HL-60/S4 (cell line): ENCODE measurements around the gene BIRC6.
"Not testable (repeated sequence)": the region's sequence is repeated elsewhere in the genome, so short reads cannot be mapped to it uniquely, and the experiment has no call there.

Experiments used
- in situ Hi-C: fragments of 300-500 bp; cut with MboI; formaldehyde crosslinking; loops from 2 replicates; pipeline ENCODE4 v1.14.3; 2022; ENCODE audit warnings: low sequenced_read_pairs

The BIRC6 gene

DNA sequence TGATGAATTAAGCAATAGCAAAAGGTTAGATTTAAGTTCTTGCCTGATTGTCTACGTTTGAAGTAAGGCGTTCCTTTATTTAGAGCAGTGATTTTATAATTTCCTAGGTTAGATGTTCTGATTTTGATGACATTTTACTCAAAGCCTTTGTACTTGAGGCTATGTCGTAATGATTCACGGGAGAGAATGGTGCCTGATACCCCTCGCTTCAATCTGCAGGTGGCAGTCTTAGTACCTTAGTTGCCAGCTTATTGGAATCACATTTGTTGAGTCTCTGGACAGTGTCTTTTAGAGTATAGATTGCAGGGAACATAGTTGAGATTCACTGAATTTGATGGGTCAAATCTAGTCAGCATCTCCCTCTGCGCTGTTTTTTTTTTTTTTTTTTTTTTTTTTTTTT, 89.5 kb downstream of the BIRC6 start:
- in situ Hi-C loops, result no loop called here

DNA sequence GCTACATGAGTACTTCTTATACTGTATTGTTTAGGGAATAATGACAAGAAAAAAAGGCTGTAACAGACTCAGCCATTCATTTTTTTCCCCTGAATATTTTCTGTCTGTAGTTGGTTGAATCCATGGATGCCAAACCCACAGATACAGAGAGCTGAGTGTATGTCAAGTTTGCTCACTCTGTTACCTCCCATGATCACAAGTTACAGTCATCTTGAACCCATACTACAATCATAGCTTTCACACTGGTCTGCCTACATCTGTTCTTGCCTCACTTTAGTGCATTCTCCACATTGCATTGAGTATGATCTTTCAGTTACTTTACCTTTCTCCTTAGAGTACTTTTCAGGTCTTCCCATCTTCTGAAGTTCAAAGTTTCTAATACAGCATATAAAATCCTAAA, 94.0 kb downstream of the BIRC6 start:
- in situ Hi-C loops, result no loop called here

DNA sequence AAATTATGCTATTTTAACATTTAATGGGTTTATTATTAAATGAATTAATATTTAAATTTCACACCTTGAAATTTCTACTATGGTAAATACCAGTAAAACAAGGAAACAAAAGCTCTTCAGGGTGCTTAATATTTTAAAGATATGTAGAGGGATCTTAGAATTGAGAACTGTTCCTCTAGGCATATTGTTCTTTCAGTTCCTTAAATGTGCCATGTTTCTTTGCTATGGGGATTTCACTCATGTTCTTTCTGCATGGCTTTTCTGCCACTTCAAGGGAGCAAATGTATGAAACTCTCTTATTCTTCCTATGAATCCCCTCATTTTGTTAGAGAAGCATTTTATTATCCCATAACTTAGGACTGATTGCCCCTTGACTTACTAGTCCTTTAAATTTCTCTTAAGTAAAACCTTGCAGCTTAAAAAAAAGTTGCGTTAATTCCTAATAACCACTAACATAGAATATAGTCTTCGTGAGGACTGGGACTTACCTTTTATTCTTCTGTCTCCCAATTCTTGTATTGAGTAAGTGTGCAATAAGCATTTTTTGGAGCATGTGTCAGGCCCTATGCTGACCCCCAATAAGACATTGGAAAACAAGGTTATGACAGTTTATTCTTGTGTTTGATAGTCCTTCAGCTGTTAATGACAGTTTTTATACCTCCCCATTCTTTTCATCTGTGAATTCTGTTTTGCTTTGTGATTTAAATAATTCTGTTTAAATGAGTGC, 95.7 kb downstream of the BIRC6 start:
- in situ Hi-C loops, result no loop called here

DNA sequence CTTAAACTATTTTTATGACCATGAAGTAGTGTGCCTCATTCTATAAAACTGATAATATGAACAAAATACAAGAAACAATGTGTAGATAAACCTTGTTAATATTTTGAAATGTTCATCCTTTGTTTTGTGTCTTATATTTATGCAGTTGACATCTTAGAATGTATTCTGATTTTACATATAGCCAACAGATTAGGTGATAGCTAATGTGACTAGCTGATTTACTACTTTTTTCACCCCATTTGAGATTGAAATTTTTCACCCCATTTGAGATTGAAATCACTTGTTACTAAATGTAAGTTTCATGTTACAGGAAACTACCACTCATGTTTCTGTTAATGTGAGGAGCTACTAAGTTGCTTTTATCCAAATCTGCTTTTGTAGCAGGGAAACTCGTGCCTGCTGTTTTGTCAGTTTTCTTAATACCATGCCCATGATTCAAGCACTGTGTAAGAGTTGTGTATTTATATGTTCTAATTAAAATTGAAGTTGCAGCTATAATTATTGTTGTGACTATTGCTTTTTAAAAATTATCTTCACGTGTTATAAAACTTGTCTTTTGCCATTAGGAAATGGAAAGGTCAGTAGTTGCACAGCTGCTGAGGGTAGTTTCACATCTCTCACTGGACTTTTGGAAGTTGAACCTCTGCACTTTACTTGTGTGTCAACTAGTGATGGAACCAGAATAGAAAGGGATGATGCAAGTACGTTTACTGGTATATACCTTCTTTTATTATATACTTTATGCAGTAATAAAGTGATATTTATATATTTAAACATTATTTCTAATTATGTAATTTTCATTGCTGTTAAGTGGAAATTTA, 96.6 kb downstream of the BIRC6 start:
- in situ Hi-C loops, result no loop called here

DNA sequence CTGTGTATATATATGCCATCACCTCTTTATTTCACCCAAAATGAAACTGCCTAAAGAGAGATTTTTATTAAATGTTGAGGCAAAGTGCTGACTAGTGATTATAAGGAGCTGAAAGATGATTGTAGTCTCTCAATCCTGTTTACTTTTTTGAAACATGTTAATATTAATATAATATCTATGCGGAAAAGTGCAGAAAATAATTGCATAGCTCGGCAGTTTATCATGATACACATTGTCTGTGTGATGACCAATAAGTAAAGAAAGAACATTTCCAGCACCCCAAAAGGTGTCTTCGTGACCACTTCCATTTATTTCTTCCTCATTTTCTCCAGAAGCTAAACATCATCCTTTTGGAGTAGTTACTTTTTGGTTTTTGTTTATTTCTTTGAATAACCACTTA, 99.0 kb downstream of the BIRC6 start:
- in situ Hi-C loops, result no loop called here

DNA sequence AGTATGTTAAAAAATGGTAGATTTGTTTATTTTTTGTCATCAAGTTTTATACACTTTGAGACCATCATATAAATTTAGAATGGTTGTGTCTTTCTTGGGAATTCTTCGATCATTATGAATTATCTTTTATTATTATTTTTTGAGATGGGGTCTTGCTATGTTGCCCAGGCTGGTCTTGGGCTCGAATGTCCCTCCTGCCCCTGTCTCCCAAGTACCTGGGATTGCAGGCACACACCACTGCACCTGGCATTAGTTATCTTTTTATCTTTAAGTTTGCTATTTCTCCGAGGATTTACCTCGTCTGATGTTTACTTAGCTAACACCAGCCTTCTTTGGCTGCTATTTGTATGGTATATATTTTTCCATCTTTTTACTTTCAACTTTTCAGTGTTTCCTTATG, 100.0 kb downstream of the BIRC6 start:
- in situ Hi-C loops, result no loop called here

DNA sequence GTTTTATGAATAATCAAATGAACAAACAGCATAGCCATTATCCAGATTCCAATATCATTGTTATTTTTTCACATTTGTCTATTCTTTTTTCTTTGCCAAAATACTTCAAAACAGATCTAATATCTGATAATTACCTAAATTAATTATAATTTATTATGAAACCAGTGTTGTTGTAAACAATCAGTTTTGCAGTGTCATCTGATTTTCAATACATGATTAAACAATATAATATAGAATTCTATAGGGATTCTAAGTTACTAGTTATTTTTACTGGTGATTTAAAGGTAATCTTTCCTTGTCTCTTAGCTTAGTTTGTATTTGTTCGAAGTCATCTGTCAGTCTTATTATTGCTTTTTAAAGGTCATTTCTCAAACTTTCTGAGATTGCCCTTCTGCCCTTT, 101.0 kb downstream of the BIRC6 start:
- in situ Hi-C loops, result no loop called here

DNA sequence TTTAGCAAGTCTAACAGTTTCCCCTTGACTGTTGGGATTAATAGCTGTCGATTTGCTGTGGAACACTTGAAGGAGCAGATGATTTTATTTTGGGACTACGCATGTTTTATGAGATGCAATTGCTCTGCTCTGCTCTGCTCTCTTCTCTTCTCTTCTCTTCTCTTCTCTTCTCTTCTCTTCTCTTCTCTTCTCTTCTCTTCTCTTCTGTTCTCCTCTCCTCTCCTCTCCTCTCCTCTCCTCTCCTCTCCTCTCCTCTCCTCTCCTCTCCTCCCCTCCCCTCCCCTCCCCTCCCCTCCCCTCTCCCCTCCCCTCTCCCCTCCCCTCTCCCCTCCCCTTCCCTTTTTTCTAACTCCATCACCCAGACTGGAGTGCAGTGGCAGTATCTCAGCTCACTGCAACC, 104.0 kb downstream of the BIRC6 start:
- in situ Hi-C loops, result not testable (repeated sequence)

DNA sequence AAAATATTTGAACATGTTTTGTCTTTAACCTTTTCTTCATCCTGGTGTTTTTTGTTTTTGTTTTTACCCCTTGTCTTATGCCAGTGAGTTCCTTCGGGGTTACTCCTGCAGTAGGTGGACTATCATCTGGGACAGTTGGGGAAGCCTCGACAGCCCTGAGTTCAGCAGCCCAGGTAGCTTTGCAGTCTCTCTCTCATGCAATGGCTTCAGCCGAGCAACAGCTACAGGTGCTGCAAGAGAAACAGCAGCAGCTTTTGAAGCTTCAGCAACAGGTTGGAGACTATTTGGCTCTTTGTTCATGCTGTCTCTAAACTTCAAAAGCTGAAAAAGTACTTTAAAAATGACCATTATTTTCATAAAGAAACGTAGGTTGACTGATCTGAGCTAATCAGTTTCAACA, 106.3 kb downstream of the BIRC6 start:
- in situ Hi-C loops, result no loop called here

DNA sequence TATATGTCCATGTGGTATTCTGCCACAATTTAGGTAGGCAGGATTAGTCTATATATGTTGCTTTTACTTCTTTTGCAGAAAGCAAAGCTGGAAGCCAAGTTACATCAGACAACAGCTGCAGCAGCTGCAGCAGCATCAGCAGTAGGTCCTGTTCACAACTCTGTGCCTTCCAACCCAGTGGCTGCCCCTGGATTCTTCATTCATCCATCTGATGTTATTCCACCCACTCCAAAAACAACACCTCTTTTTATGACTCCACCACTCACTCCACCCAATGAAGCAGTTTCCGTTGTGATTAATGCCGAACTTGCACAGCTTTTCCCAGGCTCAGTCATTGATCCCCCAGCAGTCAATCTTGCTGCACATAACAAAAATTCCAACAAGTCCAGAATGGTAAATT, 107.6 kb downstream of the BIRC6 start:
- in situ Hi-C loops, result no loop called here

DNA sequence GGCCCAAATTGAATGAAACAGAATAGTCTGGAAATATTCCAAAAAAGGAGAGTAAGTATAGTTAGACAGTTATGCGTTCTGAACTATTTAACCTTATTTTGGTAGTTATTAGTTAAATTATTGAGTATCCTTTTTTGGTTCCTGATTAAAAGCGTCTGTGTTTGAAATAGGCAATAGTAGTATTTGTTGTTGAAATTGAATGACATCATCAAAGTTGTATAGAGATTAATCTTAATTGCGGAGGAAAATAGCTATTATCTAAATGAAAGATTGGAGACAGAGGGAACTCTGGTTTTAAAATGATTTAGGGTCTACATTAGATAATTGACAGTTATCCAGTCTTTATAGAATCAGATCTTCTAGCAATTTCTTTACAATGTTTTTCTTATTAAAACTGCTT, 115.8 kb downstream of the BIRC6 start:
- in situ Hi-C loops, result no loop called here

DNA sequence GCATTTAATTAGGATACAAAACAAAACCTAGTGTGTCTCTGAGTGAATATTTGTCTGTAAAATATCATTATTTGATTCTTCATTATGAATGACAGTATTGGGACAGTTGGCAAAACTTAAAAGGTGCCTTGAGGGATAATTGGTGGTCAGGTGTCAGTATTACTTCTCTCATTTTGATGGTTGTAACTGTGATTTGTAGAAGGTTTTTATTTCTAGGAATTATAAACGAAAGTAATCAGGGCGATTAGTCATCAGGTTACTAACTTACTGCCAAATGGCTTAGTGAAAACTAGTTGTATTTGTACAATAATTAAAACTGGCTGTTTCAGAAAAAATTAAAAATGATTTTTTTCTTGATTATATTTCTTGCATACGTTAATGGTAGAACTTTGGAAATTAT, 117.6 kb downstream of the BIRC6 start:
- in situ Hi-C loops, result no loop called here

DNA sequence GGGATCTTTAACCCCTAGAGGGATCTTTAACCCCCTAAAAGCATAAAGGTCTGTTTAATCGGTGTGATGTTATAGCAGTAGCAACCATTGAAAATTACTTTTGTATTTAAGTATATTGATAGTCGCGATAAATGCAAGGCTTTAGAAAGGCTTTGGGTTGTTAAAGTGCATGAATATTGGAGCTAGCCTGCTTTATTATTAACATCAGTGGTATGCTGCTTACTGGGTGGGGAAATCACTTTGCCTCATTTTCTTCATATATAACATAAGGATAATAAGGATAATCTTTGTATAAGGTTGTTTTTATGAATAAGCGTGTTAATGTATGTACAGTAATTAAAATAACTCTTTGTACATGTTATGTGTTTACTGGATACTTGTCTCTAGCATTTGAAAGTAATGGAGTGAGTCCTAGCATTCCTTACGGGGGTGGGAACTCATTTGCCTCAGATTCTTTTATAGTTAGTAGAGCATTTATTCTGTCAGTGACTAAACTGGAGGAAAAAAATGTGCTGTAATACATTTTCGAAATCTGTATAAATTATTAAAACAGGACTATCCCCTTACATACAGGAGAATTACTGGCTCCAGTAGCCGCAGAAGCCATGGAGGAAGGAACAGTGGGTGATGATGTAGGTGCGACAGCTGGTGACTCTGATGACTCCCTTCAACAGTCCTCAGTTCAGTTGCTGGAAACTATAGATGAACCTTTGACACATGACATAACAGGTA, 122.2 kb downstream of the BIRC6 start:
- in situ Hi-C loops, result no loop called here

DNA sequence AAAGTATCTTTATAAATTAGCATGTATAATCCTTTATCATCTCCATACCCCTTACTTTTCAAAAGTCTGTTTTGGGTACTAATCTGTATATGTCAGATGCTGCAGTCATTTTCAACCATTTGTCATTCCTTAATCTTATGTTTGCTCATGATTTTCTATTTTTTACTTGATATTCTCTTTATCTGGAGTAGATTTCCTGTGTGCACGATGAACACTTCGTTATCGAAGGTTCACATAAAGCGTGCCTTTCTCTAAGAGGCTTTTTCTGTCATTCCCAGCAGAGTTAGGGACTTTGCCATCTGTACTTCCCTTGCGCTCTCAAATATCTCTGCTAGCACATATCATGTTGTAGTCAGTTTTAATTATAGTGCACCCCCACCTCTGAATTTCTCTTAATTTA, 123.2 kb downstream of the BIRC6 start:
- in situ Hi-C loops, result no loop called here

DNA sequence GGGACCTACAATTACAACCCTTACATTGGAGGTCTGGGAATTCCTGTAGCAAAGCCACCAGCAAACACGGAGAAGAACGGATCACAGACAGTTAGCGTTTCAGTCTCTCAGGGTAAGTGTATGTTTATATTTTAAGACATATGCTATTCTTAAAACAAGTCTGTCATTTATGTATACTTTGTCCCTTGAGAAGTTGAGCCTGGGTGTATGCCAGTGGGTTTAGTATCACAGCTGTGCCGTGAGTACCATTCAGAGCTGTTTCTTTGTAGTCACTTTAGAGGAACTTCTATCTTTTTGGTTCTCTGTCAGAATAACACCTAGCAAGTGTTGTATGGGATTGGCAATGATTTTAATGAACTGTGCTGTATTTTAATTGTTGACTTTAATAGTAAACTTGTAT, 125.6 kb downstream of the BIRC6 start:
- in situ Hi-C loops, result no loop called here

DNA sequence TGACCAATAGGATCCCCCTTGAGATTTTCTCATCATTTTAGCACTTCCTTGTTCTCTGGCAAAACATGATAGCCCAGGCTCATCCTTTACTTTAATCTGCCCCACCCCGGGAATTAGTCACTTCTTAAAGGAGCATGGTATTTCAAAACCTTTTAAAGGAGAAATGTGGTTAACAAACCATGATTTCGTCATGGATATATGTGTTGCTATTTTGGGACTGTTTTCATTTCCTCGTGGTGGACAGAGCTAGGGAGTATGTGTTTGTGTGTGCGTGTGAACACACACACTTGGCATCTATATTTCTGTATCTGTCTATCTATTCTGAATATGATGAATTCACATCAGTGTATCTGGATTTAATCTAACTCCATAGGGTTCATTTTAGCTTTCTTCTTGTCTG, 128.1 kb downstream of the BIRC6 start:
- in situ Hi-C loops, result no loop called here

DNA sequence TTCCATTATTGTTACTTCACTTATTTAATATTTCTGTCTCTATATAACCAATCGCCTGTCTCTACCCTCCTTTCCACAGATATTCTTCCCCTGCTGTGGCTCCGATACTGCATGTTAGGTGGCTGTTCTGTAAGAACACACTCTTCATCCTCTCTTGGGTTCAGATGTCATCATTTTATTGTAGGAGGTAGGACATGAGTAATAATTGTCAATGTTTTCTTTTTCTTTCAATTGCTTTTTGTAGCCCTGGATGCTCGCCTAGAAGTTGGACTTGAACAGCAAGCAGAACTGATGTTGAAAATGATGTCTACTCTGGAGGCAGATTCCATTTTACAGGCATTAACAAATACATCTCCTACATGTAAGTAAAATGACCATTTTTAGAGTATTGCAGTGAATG, 128.6 kb downstream of the BIRC6 start:
- in situ Hi-C loops, result no loop called here

DNA sequence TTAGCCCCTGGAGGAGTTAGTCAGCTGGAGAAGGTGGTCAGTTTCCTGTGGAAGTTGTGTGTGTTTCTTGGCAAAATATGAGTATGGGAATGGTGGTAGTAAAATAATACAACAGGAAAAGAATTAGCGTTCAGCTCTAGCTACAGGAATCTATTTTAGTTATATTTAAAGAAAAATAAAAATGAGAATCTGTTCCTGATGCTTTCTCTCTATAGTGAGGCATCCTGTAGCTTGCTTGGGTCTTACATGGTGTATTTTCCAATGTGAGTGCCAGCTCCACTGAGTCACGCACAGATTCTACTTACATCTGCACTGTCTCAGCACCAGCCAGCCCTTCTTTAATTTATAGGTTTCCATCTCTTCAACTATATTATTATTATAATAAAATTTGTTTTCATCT, 132.2 kb downstream of the BIRC6 start:
- in situ Hi-C loops, result no loop called here

DNA sequence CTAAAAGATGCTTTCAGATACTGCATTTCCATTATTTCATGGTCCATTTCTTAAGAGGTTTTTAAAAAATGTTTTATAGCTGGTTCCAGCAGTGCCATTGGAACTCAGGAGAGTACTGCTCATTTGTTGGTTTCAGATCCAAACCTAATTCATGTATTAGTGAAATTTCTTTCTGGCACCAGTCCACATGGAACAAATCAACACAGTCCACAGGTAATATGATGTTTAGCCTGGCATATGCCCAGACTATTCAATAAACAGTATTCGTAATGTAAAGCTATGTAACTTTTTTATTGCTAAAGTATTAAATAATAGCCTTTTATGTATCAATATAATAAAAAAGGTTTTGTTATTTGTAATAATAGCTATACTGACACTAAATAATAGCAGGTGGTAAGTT, 134.5 kb downstream of the BIRC6 start:
- in situ Hi-C loops, result no loop called here

DNA sequence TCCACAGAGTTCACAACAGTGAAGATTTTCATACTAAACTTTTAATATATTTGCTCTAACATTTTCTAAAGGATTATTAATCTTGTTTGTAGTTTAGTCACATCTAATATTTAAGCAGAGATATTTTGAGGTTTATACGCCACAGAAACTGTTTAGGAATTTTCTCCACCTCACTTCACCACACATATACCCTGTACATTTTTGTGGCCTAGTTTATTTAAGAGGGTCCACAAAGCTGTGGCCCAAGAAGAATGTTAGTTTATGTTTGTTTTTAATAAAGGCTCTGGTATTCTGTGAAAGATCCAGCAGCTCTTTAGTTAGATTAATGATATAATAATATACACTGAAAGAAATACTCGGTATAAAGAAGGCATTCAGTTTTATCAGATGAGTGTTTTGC, 138.3 kb downstream of the BIRC6 start:
- in situ Hi-C loops, result no loop called here

DNA sequence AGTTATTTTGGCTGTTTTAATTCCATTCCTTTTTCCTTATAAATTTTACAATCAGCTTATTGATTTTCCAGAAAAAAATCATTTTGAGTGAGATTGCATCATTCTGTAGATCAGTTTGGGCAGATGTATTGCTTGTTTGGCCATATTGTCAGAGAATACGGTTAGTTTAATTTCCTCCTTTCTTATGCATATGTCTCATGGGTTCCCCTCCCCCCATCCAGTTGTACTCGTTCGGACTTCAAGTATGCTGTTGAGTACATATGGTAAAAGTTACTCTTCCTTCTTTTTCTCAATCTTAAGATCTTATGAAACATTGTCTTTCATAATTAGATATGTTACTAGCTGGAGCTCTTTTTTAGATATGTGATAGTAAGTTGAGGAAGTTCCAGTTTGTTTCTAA, 139.8 kb downstream of the BIRC6 start:
- in situ Hi-C loops, result no loop called here

DNA sequence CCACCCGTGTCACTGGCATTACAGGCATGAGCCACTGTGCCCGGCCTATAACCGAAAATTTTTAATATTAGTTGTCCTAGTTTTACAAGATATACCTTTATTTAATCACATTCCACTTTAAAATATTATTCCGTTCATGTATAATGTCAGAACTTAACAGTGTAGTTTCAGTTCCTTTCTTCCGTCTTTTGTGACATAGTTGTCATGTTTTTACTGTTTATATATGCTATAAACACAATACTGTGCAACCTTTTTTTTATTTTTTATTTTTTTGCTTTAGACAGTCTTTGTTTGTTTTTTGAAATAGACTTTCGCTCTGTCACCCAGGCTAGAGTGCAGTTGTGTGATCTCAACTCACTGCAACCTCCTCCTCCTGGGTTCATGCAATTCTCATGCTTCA, 141.5 kb downstream of the BIRC6 start:
- in situ Hi-C loops, result no loop called here
